Stimulated activated CD4-positive, alpha-beta T cell treated with anti-CD3 and anti-CD28 coated beads, TNF-alpha, amount 100 ng/mL, for 24 hours (primary cell): ENCODE data around the gene ZNF195.
"Not testable (repeated sequence)": the region's sequence is repeated elsewhere in the genome, so short reads cannot be mapped to it uniquely, and the experiment has no call there.

Experiments
- DNase-seq, 3 experiments: peaks; one replicate each; pipeline ENCODE4 v3.0.0-alpha.2; 2020; ENCODE audit warnings: low read depth in 3 of 3

The ZNF195 gene

GRCh38 chr11:3378426-3379423 lies at the start of gene ZNF195:
Gene ZNF195 (minus strand): TSS chr11:3379146. CDS start chr11:3379040, 106 bp downstream.
- peak; percentile 97 to 99 (median 97) for DNase-seq

- not testable (repeated sequence) for DNase-seq
These were observed 49.1 kb upstream of the ZNF195 start for GRCh38 chr11:3428076-3428475.

GRCh38 chr11:3426541-3426940 lies 47.6 kb upstream of the ZNF195 start:
- DNase-seq = not testable (repeated sequence)

- not testable (repeated sequence) for DNase-seq
These were observed 45.0 kb upstream of the ZNF195 start for GRCh38 chr11:3423928-3424327.

- DNase-seq = not testable (repeated sequence)
These were observed 44.3 kb upstream of the ZNF195 start for GRCh38 chr11:3423138-3423731.

- peak; percentile 95 to 98 (median 97) for DNase-seq
These were observed 43.6 kb upstream of the ZNF195 start for GRCh38 chr11:3422380-3423137.

GRCh38 chr11:3421608-3422379 lies 42.8 kb upstream of the ZNF195 start:
- DNase-seq = peak in 1 of 3 experiments; percentile 25

- not testable (repeated sequence) for DNase-seq
These were observed 41.5 kb upstream of the ZNF195 start for GRCh38 chr11:3420281-3421042.

GRCh38 chr11:3419496-3419895 lies 40.5 kb upstream of the ZNF195 start:
- not testable (repeated sequence) for DNase-seq

GRCh38 chr11:3417047-3417446 lies 38.1 kb upstream of the ZNF195 start:
- peak; percentile 28 to 57 (median 33) for DNase-seq

GRCh38 chr11:3415301-3415700 lies 36.4 kb upstream of the ZNF195 start:
- not testable (repeated sequence) for DNase-seq

- DNase-seq = not testable (repeated sequence)
These were observed 34.7 kb upstream of the ZNF195 start for GRCh38 chr11:3413666-3414065.

GRCh38 chr11:3412837-3413236 lies 33.9 kb upstream of the ZNF195 start:
- no peak for DNase-seq

- DNase-seq = peak; percentile 62 to 76 (median 66)
These were observed 29.8 kb upstream of the ZNF195 start for GRCh38 chr11:3408722-3409121.

- DNase-seq = not testable (repeated sequence)
These were observed 29.2 kb upstream of the ZNF195 start for GRCh38 chr11:3408058-3408605.

GRCh38 chr11:3406937-3407336 lies 28.0 kb upstream of the ZNF195 start:
- DNase-seq = not testable (repeated sequence)

- DNase-seq = not testable (repeated sequence)
These were observed 27.4 kb upstream of the ZNF195 start for GRCh38 chr11:3406223-3406875.

GRCh38 chr11:3404076-3404925 lies 25.4 kb upstream of the ZNF195 start:
- not testable (repeated sequence) for DNase-seq
